HUES48 (cell line): Measurements from ENCODE around the gene ALKBH4.
"Not testable (repeated sequence)": the region's sequence is repeated elsewhere in the genome, so short reads cannot be mapped to it uniquely, and the experiment has no call there.

Experiments
- H3K27ac ChIP-seq: one replicate; pipeline ENCODE4 v1.7.0; 2013; ENCODE audit warnings: low read depth, low read length, inconsistent platforms
- H3K27me3 ChIP-seq: 2 replicates; pipeline ENCODE4 v1.6.1; 2013; ENCODE audit warnings: mild to moderate bottlenecking, low read length; ENCODE audit not compliant: control insufficient read depth, insufficient read depth
- H3K36me3 ChIP-seq: 2 replicates; pipeline ENCODE4 v1.6.1; 2013; ENCODE audit warnings: low read length; ENCODE audit not compliant: control insufficient read depth, insufficient read depth
- H3K4me1 ChIP-seq: 2 replicates; pipeline ENCODE4 v1.6.1; 2013; ENCODE audit warnings: mild to moderate bottlenecking, low read length; ENCODE audit not compliant: control insufficient read depth, insufficient read depth
- H3K4me3 ChIP-seq: 2 replicates; pipeline ENCODE4 v1.5.1; 2013; ENCODE audit warnings: mild to moderate bottlenecking, low read depth, low read length
- H3K9ac ChIP-seq: 2 replicates; pipeline ENCODE4 v1.6.1; 2013; ENCODE audit warnings: mild to moderate bottlenecking, low read depth, low read length, moderate library complexity
- H3K9me3 ChIP-seq: 2 replicates; pipeline ENCODE4 v1.6.1; 2013; ENCODE audit warnings: low read length; ENCODE audit not compliant: control insufficient read depth, insufficient read depth

The ALKBH4 gene

GRCh38 chr7:102417105-102417504 is 47.6 kb downstream of the ALKBH4 start:
- no peaks in the 10 kb centered on the region for H3K27me3 ChIP-seq
- H3K36me3 ChIP-seq = peaks cover 67% of the 10 kb centered on the region
- no peak overlapping the region for H3K27ac ChIP-seq
- no peaks in the 10 kb centered on the region for H3K9me3 ChIP-seq
- H3K4me1 ChIP-seq = no peaks in the 10 kb centered on the region
- H3K4me3 ChIP-seq = no peak overlapping the region
- H3K9ac ChIP-seq = no peak overlapping the region

- Histone ChIP-seq H3K27ac (no peak overlapping the region), H3K36me3 (peaks cover 66% of the 10 kb centered on the region), H3K9me3 (no peaks in the 10 kb centered on the region), H3K4me3 (no peak overlapping the region), H3K27me3 (no peaks in the 10 kb centered on the region), H3K4me1 (no peaks in the 10 kb centered on the region), H3K9ac (no peak overlapping the region)
These were observed 48.3 kb downstream of the ALKBH4 start for GRCh38 chr7:102416406-102416805.

- H3K27ac ChIP-seq = no peak overlapping the region
- H3K27me3 ChIP-seq = no peaks in the 10 kb centered on the region
- H3K9ac ChIP-seq = no peak overlapping the region
- H3K9me3 ChIP-seq = no peaks in the 10 kb centered on the region
- H3K36me3 ChIP-seq = peaks cover 66% of the 10 kb centered on the region
- no peaks in the 10 kb centered on the region for H3K4me1 ChIP-seq
- no peak overlapping the region for H3K4me3 ChIP-seq
These were observed 48.9 kb downstream of the ALKBH4 start for GRCh38 chr7:102415685-102416225.

- Histone ChIP-seq H3K27ac (no peak overlapping the region), H3K4me1 (no peaks in the 10 kb centered on the region), H3K36me3 (peaks cover 72% of the 10 kb centered on the region), H3K27me3 (no peaks in the 10 kb centered on the region), H3K4me3 (no peak overlapping the region), H3K9ac (no peak overlapping the region), H3K9me3 (no peaks in the 10 kb centered on the region)
These were observed 51.1 kb downstream of the ALKBH4 start for GRCh38 chr7:102413611-102414010.

- Histone ChIP-seq H3K4me3 (no peak overlapping the region), H3K4me1 (no peaks in the 10 kb centered on the region), H3K27ac (no peak overlapping the region), H3K36me3 (peaks cover 73% of the 10 kb centered on the region), H3K27me3 (no peaks in the 10 kb centered on the region), H3K9me3 (no peaks in the 10 kb centered on the region), H3K9ac (no peak overlapping the region)
These were observed 51.6 kb downstream of the ALKBH4 start for GRCh38 chr7:102413091-102413490.

GRCh38 chr7:102412548-102412947 is 52.1 kb downstream of the ALKBH4 start:
- Histone ChIP-seq H3K4me1 (no peaks in the 10 kb centered on the region), H3K36me3 (peaks cover 78% of the 10 kb centered on the region), H3K9me3 (no peaks in the 10 kb centered on the region), H3K4me3 (no peak overlapping the region), H3K27ac (no peak overlapping the region), H3K9ac (no peak overlapping the region), H3K27me3 (no peaks in the 10 kb centered on the region)

- no peak overlapping the region for H3K4me3 ChIP-seq
- no peak overlapping the region for H3K27ac ChIP-seq
- no peaks in the 10 kb centered on the region for H3K9me3 ChIP-seq
- no peak overlapping the region for H3K9ac ChIP-seq
- H3K27me3 ChIP-seq = no peaks in the 10 kb centered on the region
- H3K4me1 ChIP-seq = no peaks in the 10 kb centered on the region
- H3K36me3 ChIP-seq = peaks cover 85% of the 10 kb centered on the region
These were observed 53.7 kb downstream of the ALKBH4 start for GRCh38 chr7:102410918-102411317.

GRCh38 chr7:102410123-102410522 is 54.5 kb downstream of the ALKBH4 start:
- Histone ChIP-seq H3K27me3 (no peaks in the 10 kb centered on the region), H3K4me3 (no peak overlapping the region), H3K36me3 (peaks cover 86% of the 10 kb centered on the region), H3K27ac (no peak overlapping the region), H3K9me3 (no peaks in the 10 kb centered on the region), H3K4me1 (no peaks in the 10 kb centered on the region), H3K9ac (no peak overlapping the region)

GRCh38 chr7:102409340-102409739 is 55.3 kb downstream of the ALKBH4 start:
- Histone ChIP-seq H3K9ac (no peak overlapping the region), H3K27ac (no peak overlapping the region), H3K27me3 (no peaks in the 10 kb centered on the region), H3K4me3 (no peak overlapping the region), H3K9me3 (no peaks in the 10 kb centered on the region), H3K36me3 (peaks cover 85% of the 10 kb centered on the region), H3K4me1 (no peaks in the 10 kb centered on the region)

- H3K36me3 ChIP-seq = peaks cover 81% of the 10 kb centered on the region
These were observed 56.1 kb downstream of the ALKBH4 start for GRCh38 chr7:102408530-102408929.

GRCh38 chr7:102407910-102408309 is 56.8 kb downstream of the ALKBH4 start:
- Histone ChIP-seq H3K36me3 (peaks cover 81% of the 10 kb centered on the region), H3K27ac (no peak overlapping the region), H3K9ac (no peak overlapping the region)

More at GRCh38 chr7:102408530-102408929, 56.1 kb downstream of the ALKBH4 start:
- H3K27me3 ChIP-seq, H3K4me1 ChIP-seq, H3K9me3 ChIP-seq, H3K4me3 ChIP-seq, H3K9ac ChIP-seq, H3K27ac ChIP-seq: not testable (repeated sequence)

More at GRCh38 chr7:102407910-102408309, 56.8 kb downstream of the ALKBH4 start:
- H3K4me1 ChIP-seq = no peaks in the 10 kb centered on the region
- H3K4me3 ChIP-seq = no peak overlapping the region
- H3K9me3 ChIP-seq = no peaks in the 10 kb centered on the region
- no peaks in the 10 kb centered on the region for H3K27me3 ChIP-seq
